Epithelial cell of alveolus of lung (primary cell): ENCODE results near the gene CCDC38. TPM values are rescaled to one million over a fixed set of nuclear protein-coding genes. Genes with fewer than 3 reads are reported as not detected.

Experiments
- total RNA-seq: library from RNA; depleted of rRNA; stranded (reverse); fragments of >200 nt; gene quantifications from 2 replicates; pipeline ENCODE4 v1.2.1, GENCODE V29; 2015

The CCDC38 gene
- total RNA-seq, result not detected in 2 replicates

GRCh38 chr12:95942524-95943329, at the start of gene CCDC38:
CCDC38 (minus strand) TSS chr12:95942614; CDS start chr12:95936509, 6,105 bp downstream.

GRCh38 chr12:95943330-95943842, 972 bp upstream of the CCDC38 start, which contains the start of gene AMDHD1:
AMDHD1 (plus strand) TSS chr12:95943331; CDS start chr12:95943399, 68 bp downstream.

GRCh38 chr12:95858451-95859343, 83.7 kb downstream of the CCDC38 start, which contains the start of gene SNRPF:
SNRPF (plus strand) TSS chr12:95858952; CDS start chr12:95859074, 122 bp downstream.

Other genes starting within 250 kb of the CCDC38 start
- gene NTN4, start 151.8 kb downstream of the CCDC38 start, total RNA-seq, result 1.7 and 17.3 TPM in 2 replicates
- gene SNRPF, start 83.7 kb downstream of the CCDC38 start, total RNA-seq, result 12.1 and 14.9 TPM in 2 replicates
- 0.08 and 0.13 TPM in 2 replicates for gene AMDHD1, start 717 bp upstream of the CCDC38 start, total RNA-seq
- gene HAL, start 53.7 kb upstream of the CCDC38 start, total RNA-seq, result 0.48 TPM in 1 of 2 replicates, not detected in the other
- 64.1 and 118 TPM in 2 replicates for gene LTA4H, start 93.0 kb upstream of the CCDC38 start, total RNA-seq